Liver (tissue), 9 donors: ENCODE data around the gene GFOD2. TPM values are rescaled to one million over a fixed set of nuclear protein-coding genes. Genes with fewer than 3 reads are reported as not detected.

ENCODE experiments used
- DNase-seq: peaks from one replicate; pipeline ENCODE4 v3.0.0-alpha.2; 2017; ENCODE audit warnings: low spot score
- H3K27ac ChIP-seq, 2 donors: one replicate each; pipeline ENCODE4 v1.7.0; 2013; ENCODE audit warnings: inconsistent platforms in 2 of 2, low read length in 2 of 2, control low read depth in 1 of 2, low read depth in 1 of 2, mild to moderate bottlenecking in 1 of 2
- H3K27me3 ChIP-seq, 4 donors: one replicate each; pipeline versions ENCODE4 v1.6.1 to v1.7.0; 2013; ENCODE audit warnings: low read length in 3 of 4, inconsistent platforms in 1 of 4, mild to moderate bottlenecking in 1 of 4, moderate library complexity in 1 of 4; ENCODE audit not compliant: control insufficient read depth in 4 of 4, insufficient read depth in 4 of 4
- H3K36me3 ChIP-seq, 4 donors: one replicate each; pipeline versions ENCODE4 v1.6.1 to v1.7.0; 2013; ENCODE audit warnings: low read length in 3 of 4, mild to moderate bottlenecking in 3 of 4, low read depth in 1 of 4, moderate library complexity in 1 of 4; ENCODE audit not compliant: control insufficient read depth in 4 of 4, insufficient read depth in 3 of 4
- H3K4me1 ChIP-seq, 4 donors: one replicate each; pipeline versions ENCODE4 v1.6.1 to v1.7.0; 2013; ENCODE audit warnings: low read length in 3 of 4, mild to moderate bottlenecking in 3 of 4, moderate library complexity in 1 of 4; ENCODE audit not compliant: control insufficient read depth in 4 of 4, insufficient read depth in 4 of 4
- H3K4me3 ChIP-seq, 3 donors: one replicate each; pipeline versions ENCODE4 v1.6.1 to v1.7.0; 2013; ENCODE audit warnings: low read length in 3 of 3, control low read depth in 1 of 3, low read depth in 1 of 3, mild to moderate bottlenecking in 1 of 3
- H3K9ac ChIP-seq, 2 donors: one replicate each; pipeline ENCODE4 v1.7.0; 2013; ENCODE audit warnings: low read length in 2 of 2, mild to moderate bottlenecking in 2 of 2, moderate library complexity in 2 of 2, control low read depth in 1 of 2, low read depth in 1 of 2
- H3K9me3 ChIP-seq, 4 donors: one replicate each; pipeline versions ENCODE4 v1.6.1 to v1.7.0; 2013; ENCODE audit warnings: low read length in 3 of 4; ENCODE audit not compliant: control insufficient read depth in 4 of 4
- EGR1 ChIP-seq, 2 donors: IDR thresholded peaks; 2 replicates each; pipeline ENCODE4 v1.6.1; 2016 to 2018; ENCODE audit warnings: antibody characterized with exemption in 2 of 2, low read depth in 2 of 2
- FOXA1 ChIP-seq: IDR thresholded peaks from 2 replicates; pipeline ENCODE4 v1.6.1; 2016; ENCODE audit warnings: antibody characterized with exemption
- FOXA2 ChIP-seq: IDR thresholded peaks from 2 replicates; pipeline ENCODE4 v1.6.1; 2016; ENCODE audit warnings: antibody characterized with exemption
- GABPA ChIP-seq, 2 donors: IDR thresholded peaks in 1 of 2; conservative IDR thresholded peaks in 1 of 2; 2 replicates each; pipeline ENCODE4 v1.6.1; 2016; ENCODE audit warnings: antibody characterized with exemption in 2 of 2, mild to moderate bottlenecking in 1 of 2, moderate library complexity in 1 of 2
- HNF4A ChIP-seq, 2 donors: conservative IDR thresholded peaks; 2 replicates each; pipeline ENCODE4 v1.6.1; 2016; ENCODE audit warnings: antibody characterized with exemption in 2 of 2, mild to moderate bottlenecking in 2 of 2
- HNF4G ChIP-seq: IDR thresholded peaks from 2 replicates; pipeline ENCODE4 v1.6.1; 2016; ENCODE audit warnings: antibody characterized with exemption
- JUND ChIP-seq, 2 donors: IDR thresholded peaks; 2 replicates each; pipeline ENCODE4 v1.6.1; 2016; ENCODE audit warnings: antibody characterized with exemption in 2 of 2
- NR2F2 ChIP-seq: IDR thresholded peaks from 2 replicates; pipeline ENCODE4 v1.6.1; 2016; ENCODE audit warnings: antibody characterized with exemption
- RAD21 ChIP-seq, 2 donors: IDR thresholded peaks; 2 replicates each; pipeline ENCODE4 v1.6.1; 2016; ENCODE audit warnings: antibody characterized with exemption in 2 of 2, mild to moderate bottlenecking in 2 of 2
- RXRA ChIP-seq, 2 donors: IDR thresholded peaks; 2 replicates each; pipeline ENCODE4 v1.6.1; 2017 to 2018; ENCODE audit warnings: antibody characterized with exemption in 2 of 2, mild to moderate bottlenecking in 1 of 2
- SP1 ChIP-seq: IDR thresholded peaks from 2 replicates; pipeline ENCODE4 v1.6.1; 2018; ENCODE audit warnings: antibody characterized with exemption, mild to moderate bottlenecking
- YY1 ChIP-seq: IDR thresholded peaks from 2 replicates; pipeline ENCODE4 v1.6.1; 2016; ENCODE audit warnings: antibody characterized with exemption, mild to moderate bottlenecking
- WGBS: extraction: QIAGEN DNeasy Blood & Tissue Kit; methylation state at CpG from one replicate; pipeline ENCODE4 v1.1.7; 2013; 5-methylcytosine and 5-hydroxymethylcytosine counted together
- polyA plus RNA-seq, 2 donors: library from polyadenylated mRNA; stranded (reverse) in 1 of 2; unstranded in 1 of 2; fragments of 200-250 nt in 1 of 2; fragments of >200 nt in 1 of 2; fragmentation: Nextera tagmentation in 1 of 2; extraction: Ambion mirVana in 1 of 2; gene quantifications; one replicate each; pipeline versions ENCODE4 v1.2.1 to v1.2.3, GENCODE V29; 2013 to 2015
- total RNA-seq, 2 donors: library from RNA; depleted of rRNA; stranded (reverse); fragments of >200 nt; gene quantifications; one replicate each; pipeline ENCODE4 v1.2.3, GENCODE V29; 2014
- TF ChIP-seq, protein P1 (sequence below): IDR thresholded peaks from 2 replicates; pipeline ENCODE4 v1.6.1; 2016; ENCODE audit warnings: antibody characterized with exemption, mild to moderate bottlenecking
- TF ChIP-seq, protein P2 (sequence below): fragments of 150-350 bp; IDR thresholded peaks from 2 replicates; pipeline ENCODE4 v1.5.1; 2017; ENCODE audit warnings: improper control_type of control experiment, low read depth, low read length; ENCODE audit not compliant: missing input control
- donor health status: healthy.
- donor health status: healthy.
- donor health status: healthy.
- donor health status: healthy.
- donor health status: healthy.

The GFOD2 gene
- total and polyA plus RNA-seq, 4 donors, result 12.7 to 48.8 (median 28.9) TPM

DNA sequence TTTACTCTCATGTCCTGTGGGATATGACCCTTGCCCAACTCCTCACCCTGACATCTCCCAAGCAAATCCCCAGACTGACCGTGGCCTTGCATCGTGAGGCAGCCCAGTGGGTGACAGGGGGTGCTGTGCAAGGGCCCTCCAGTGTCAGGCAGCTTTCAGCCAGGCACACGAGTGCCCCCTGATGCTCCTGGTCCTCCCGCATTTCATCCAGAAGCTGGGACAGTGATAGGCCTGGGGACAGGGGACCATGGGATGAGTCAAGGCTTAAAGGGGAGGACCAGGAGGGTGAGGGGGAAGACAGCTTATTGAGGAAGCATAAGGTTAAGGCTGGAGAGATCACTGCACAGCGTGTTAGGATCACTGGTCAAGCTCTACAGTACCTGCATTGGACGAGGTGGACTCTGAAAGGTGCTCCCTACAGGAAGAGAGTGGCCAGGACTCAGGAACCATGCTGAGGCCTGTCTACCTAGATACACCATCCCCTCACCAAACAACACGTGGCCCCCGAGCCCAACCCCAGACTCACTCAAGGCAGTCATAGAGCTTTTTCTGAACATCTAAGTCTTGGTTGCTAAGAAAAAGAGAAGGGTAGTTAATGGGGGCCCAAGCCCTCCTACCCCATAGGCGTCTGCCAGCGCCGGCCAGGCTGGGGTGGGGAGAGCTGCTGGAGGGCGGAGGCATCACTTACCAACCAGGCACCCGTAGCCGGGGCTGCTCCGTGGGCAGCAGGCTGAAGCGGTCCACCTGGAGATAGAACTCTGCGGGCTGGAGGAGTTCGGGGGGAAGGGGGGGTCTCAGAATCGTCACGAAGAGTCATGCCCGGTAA lies 60.1 kb downstream of the GFOD2 start:
- 46% methylated on average over 21 of the region's 21 CpGs for WGBS
- Histone ChIP-seq H3K9me3 (no peaks in the 10 kb centered on the region), H3K36me3 (peaks cover 0 to 1% (median 0%) of the 10 kb centered on the region in 4 donors), H3K27ac (no peak overlapping the region), H3K4me3 (peak overlapping the region; percentile 73 to 98 (median 77)), H3K9ac (peak overlapping the region in 1 of 2 donors; percentile 36), H3K27me3 (no peaks in the 10 kb centered on the region), H3K4me1 (peaks cover 11 to 50% (median 34%) of the 10 kb centered on the region in 4 donors)
- no peak for DNase-seq
- TF ChIP-seq JUND (IDR thresholded peaks at IDR 0.05) (no peak), NR2F2 (no peak), HNF4A (conservative IDR thresholded peaks at IDR 0.05) (no peak), HNF4G (no peak), RAD21 (IDR thresholded peaks at IDR 0.05) (no peak), EGR1 (IDR thresholded peaks at IDR 0.05; ENCODE audit: low read depth in 2 of 2) (no peak), GABPA (IDR thresholded peaks at IDR 0.05 in 1 of 2, conservative IDR thresholded peaks at IDR 0.05 in 1 of 2) (no peak), FOXA2 (no peak), SP1 (no peak), RXRA (IDR thresholded peaks at IDR 0.05) (no peak)

DNA sequence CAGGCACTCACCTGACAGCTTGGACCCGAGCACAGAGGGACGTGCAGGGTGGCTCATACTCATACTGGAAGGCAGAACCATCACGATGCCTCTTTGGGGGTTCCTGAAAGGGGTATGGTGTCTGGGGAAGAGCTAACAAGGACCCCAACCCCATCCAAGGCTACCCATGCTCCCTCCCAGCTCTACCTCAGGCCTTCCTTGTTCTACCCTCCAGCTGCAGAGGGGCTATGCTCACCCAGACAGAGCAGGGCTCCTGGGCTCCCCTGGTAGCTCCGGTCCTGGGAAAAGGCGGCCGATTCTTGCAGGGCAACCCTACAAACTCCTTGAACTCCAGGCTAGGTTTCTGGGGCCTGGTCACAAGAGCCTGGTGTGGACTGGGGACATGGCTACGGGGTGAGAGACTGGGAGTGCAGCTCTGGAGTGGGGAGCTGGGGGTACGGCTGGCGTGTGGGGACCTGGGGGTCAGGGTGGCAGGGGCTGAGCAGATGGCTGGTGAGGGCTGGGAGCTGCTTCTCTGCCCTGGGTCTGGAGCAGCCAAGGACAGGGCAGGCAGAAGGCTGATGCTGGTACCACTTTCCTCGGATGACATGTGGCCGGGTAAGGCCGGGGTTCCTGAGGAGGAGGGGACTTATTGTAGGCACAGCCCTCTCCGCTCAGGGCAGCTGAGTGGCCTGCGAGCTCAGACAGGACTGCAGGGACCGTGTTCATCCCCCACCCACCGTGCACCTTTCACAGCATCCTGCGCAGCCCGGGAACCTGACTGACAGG lies 61.2 kb downstream of the GFOD2 start:
- no peaks in the 10 kb centered on the region for H3K9me3 ChIP-seq
- 95% methylated on average over 18 of the region's 18 CpGs for WGBS
- H3K4me3 ChIP-seq, result no peak overlapping the region
- no peak overlapping the region for H3K9ac ChIP-seq
- peaks cover 16 to 47% (median 32%) of the 10 kb centered on the region in 4 donors for H3K4me1 ChIP-seq
- no peak overlapping the region for H3K27ac ChIP-seq
- peaks cover 0 to 1% (median 0%) of the 10 kb centered on the region in 4 donors for H3K36me3 ChIP-seq
- no peak for DNase-seq
- no peaks in the 10 kb centered on the region for H3K27me3 ChIP-seq
- TF ChIP-seq YY1 (no peak), GABPA (IDR thresholded peaks at IDR 0.05 in 1 of 2, conservative IDR thresholded peaks at IDR 0.05 in 1 of 2) (no peak), FOXA1 (no peak), SP1 (no peak), FOXA2 (no peak), NR2F2 (no peak), HNF4A (conservative IDR thresholded peaks at IDR 0.05) (no peak), RAD21 (IDR thresholded peaks at IDR 0.05) (no peak), HNF4G (no peak)
- TF ChIP-seq, protein P1, sequence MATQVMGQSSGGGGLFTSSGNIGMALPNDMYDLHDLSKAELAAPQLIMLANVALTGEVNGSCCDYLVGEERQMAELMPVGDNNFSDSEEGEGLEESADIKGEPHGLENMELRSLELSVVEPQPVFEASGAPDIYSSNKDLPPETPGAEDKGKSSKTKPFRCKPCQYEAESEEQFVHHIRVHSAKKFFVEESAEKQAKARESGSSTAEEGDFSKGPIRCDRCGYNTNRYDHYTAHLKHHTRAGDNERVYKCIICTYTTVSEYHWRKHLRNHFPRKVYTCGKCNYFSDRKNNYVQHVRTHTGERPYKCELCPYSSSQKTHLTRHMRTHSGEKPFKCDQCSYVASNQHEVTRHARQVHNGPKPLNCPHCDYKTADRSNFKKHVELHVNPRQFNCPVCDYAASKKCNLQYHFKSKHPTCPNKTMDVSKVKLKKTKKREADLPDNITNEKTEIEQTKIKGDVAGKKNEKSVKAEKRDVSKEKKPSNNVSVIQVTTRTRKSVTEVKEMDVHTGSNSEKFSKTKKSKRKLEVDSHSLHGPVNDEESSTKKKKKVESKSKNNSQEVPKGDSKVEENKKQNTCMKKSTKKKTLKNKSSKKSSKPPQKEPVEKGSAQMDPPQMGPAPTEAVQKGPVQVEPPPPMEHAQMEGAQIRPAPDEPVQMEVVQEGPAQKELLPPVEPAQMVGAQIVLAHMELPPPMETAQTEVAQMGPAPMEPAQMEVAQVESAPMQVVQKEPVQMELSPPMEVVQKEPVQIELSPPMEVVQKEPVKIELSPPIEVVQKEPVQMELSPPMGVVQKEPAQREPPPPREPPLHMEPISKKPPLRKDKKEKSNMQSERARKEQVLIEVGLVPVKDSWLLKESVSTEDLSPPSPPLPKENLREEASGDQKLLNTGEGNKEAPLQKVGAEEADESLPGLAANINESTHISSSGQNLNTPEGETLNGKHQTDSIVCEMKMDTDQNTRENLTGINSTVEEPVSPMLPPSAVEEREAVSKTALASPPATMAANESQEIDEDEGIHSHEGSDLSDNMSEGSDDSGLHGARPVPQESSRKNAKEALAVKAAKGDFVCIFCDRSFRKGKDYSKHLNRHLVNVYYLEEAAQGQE, result no peak
- TF ChIP-seq, protein P2, sequence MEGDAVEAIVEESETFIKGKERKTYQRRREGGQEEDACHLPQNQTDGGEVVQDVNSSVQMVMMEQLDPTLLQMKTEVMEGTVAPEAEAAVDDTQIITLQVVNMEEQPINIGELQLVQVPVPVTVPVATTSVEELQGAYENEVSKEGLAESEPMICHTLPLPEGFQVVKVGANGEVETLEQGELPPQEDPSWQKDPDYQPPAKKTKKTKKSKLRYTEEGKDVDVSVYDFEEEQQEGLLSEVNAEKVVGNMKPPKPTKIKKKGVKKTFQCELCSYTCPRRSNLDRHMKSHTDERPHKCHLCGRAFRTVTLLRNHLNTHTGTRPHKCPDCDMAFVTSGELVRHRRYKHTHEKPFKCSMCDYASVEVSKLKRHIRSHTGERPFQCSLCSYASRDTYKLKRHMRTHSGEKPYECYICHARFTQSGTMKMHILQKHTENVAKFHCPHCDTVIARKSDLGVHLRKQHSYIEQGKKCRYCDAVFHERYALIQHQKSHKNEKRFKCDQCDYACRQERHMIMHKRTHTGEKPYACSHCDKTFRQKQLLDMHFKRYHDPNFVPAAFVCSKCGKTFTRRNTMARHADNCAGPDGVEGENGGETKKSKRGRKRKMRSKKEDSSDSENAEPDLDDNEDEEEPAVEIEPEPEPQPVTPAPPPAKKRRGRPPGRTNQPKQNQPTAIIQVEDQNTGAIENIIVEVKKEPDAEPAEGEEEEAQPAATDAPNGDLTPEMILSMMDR, result no peak
